GM15510 (cell line): Measurements from ENCODE around the gene RAD54L2.

Source experiments
- POLR2A ChIP-seq: IDR thresholded peaks from 3 replicates; pipeline ENCODE4 v1.6.1; 2011; ENCODE audit warnings: borderline replicate concordance; ENCODE audit not compliant: insufficient read length; ENCODE audit errors: extremely low read depth

RAD54L2 gene

GRCh38 chr3:51538115-51538458, 432 bp upstream of the RAD54L2 start:
- no peak for TF ChIP-seq POLR2A

DNA sequence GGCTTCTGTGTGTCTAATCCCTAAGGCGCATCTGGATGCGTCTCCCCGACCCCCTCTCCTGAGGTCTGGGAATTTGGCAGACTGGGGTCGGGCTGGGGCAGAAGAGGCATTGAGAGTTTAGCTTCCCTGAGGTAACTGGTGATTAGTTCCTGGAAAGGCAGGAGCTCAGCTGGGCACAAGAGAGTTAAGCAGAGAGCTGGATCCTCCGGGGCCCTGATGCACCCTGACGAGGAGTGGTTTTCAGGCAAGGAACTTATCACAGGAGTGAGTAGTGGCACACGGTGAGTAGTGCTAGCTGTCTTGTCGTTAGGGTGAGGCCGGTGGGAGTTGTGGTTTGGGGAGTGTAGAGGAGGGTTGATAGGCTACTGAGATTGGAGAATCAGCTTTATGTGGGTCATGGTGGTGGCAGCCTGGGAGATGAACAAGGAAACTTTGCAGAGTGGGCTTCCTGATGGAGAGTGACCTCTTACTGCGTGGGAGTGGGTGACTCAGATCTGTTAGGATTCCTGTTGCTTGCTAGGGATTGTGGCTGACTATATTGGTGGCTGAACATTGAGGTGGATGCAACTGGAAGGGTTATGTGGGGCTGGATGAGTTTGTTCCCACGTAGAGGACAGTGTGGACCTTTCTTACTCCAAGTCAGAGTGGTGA, 897 bp downstream of the RAD54L2 start:
- TF ChIP-seq POLR2A, result no peak

DNA sequence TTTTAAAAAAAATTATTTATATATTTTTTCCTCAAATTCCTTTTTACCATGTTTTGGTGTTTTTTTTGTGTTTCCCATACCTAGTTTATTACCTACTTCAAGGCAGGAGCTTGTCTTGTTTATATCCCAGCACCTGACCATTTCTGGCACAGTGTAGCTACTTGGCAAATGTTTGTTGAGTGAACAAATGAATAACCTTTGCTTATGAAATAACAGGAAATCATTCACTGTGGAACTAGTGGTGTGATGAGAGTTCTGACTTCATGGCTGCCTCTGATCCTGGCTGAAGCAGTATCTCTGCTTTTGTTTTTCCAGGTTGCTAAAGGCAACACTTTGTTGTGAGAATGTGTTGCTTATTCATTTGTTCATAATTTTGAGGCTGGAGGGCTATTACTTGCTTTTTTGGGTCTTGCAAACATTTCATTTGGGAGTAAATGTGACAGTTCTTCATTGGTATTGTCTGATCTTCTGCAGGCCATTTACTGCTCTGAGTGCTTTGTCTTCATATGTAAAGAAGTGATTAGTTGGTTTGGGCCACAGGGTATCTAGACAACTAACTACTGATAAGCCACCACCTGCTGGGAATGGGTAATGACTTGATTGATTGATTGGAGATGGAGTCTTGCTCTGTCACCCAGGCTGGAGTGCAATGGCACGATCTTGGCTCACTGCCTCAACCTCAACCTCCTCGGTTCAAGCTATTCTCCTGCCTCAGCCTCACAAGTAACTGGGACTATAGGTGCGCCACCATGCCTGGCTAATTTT, 5.7 kb downstream of the RAD54L2 start:
- no peak for TF ChIP-seq POLR2A

DNA sequence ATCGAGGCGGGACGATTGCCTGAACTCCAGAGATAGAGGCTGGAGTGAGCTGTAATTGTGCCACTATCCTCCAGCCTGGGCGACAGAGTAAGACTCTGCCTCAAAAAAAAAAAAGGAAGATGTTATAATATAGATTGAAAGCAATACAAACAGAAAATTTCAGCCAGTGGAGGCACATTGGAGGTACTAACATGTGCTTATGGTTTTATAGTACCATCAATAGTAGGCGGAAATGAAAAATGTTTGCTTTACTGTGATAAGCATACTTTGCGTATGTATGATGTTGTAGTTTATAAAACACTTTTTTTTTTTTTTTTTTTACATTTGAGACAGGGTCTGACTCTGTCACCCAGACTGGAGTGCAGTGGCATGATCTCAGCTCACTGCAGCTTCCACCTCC, 8.8 kb downstream of the RAD54L2 start:
- no peak for TF ChIP-seq POLR2A

- TF ChIP-seq POLR2A, result no peak
Measured at GRCh38 chr3:51549311-51549710, 10.8 kb downstream of the RAD54L2 start.

DNA sequence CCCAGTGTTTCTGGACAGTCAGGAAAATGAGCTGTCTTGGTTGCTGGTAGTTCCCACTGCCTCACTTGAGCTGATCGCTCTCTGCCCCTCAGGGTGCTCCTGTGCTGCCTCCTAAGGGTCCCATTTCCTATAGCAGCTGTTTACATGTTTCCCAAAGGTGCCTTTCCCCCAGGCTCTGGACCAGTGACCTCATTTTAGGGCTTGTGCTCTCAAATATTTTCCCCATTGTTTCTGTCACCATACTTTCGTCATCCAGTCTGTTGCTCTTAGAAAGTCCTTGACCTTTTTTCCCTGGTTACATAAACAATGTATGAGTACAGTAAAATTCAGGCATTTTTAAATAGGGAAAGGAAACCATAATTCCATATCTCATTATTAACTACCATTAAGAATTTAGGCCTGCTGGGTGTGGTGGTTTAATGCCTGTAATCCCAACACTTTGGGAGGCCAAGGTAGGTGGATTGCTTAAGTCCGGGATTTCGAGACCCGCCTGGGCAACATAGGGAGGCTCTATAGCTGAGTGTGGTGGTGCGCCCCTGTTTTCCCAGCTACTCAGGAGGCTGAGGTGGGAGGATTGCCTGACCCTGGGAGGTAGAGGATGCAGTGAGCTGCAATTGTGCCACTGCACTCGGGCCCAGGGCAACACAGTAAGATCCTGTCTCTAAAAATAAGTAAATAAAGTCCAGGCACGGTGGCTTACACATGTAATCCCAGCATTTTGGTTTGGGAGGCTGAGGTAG, 11.7 kb downstream of the RAD54L2 start:
- TF ChIP-seq POLR2A, result no peak

DNA sequence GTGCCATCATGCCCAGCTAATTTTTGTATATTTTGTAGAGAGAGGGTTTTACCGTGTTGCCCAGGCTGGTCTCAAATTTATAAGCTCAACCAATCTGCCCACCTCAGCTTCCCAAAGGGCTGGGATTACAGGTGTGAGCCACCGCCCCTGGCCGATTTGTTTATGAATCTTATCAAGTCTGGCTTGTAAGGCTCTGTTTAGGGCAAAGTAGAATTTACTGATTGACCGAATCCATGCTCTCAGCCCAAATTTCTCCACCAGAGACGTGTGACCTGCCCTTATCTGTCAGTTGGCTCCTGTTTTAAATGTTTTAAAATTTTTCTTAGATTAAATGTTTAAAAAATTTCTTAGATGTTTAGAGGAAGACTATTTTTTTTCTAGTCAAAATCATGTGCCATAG, 19.5 kb downstream of the RAD54L2 start:
- TF ChIP-seq POLR2A, result no peak

- TF ChIP-seq POLR2A, result no peak
Measured at GRCh38 chr3:51559411-51559888, 20.9 kb downstream of the RAD54L2 start.

DNA sequence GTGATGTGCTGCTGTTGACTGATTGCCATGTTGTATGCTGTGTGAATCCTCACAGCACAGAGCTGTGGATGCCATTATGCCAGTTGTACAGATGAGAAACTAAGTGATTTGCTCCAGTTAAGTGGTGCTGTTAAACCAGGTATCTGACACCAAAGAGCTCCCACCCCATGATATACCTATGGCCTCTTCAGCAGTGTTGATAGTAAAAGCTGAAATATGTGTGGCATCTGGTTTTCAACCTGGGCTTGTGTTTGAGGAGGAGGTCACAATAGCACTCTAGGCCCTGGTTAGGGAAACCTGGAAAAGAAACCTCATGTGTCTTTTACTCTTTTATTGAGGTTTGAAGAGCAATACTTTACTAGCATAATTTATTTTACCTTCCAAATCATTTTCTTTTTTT, 21.4 kb downstream of the RAD54L2 start:
- no peak for TF ChIP-seq POLR2A

DNA sequence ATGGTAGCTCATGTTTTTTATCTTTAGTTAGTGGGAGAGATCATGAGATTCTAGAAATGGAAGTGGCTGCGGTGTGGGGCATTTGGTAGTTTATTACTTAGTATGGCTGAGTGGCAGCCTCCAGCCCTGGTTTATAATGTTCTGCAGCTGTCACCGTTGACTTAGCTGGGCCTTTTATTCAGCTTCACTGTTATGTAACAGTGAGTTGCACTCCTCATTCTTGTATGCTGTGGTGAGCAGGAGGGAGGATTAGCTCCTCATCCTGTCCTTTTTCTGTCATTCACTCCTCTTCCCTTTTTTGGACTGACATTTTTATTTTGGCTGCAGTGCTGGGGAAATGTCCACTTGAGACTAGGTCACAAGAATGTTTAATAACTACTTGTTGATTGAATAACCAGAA, 29.5 kb downstream of the RAD54L2 start:
- TF ChIP-seq POLR2A, result no peak

DNA sequence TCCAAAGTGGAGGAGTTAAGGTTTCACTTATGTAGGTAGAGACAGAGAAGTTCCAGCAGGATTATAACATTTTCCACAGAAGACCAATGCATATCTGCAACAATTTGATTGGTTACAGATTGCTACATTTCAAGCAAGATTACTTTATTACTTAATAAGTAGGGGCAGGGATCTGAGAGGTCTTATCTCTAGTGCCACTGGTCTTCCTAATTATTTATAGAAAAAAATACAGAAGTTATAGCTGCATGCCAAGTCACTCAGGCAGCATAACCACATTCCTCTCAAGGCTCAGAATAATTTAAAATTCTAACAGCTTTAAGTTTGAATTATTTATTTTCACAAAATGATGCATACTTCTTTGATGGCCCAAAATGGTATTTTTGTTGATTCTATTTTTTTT, 30.5 kb downstream of the RAD54L2 start:
- TF ChIP-seq POLR2A, result no peak

GRCh38 chr3:51578238-51578637, 39.7 kb downstream of the RAD54L2 start:
- TF ChIP-seq POLR2A, result no peak

GRCh38 chr3:51580418-51580817, 41.9 kb downstream of the RAD54L2 start:
- no peak for TF ChIP-seq POLR2A

- no peak for TF ChIP-seq POLR2A
Measured at GRCh38 chr3:51581524-51581923, 43.0 kb downstream of the RAD54L2 start.

- no peak for TF ChIP-seq POLR2A
Measured at GRCh38 chr3:51585197-51585596, 46.7 kb downstream of the RAD54L2 start.
